ENCODE measurements around the gene LPCAT3.
A peak's percentile ranks its signal among the peaks of the same experiment; 100 is the strongest.

Gene LPCAT3

GRCh38 chr12:6935371-6936193, 82.7 kb downstream of the LPCAT3 start:
- no peak for DNase-seq

DNA sequence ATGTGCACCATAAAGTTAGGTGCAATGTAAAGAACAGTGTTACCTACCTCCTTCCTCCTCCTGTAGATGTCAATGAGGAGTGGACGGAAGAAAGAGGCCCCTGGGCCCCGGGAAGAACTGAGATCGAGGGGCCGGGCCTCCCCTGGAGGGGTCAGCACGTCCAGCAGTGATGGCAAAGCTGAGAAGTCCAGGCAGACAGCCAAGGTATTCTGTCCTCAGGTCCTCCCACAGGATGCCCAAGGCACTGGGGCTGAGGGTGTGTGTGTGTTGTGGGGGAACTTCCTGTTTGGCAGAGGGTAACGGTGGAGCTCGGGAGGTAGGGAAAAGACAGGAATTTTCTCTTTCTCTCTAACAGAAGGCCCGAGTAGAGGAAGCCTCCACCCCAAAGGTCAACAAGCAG, 84.2 kb downstream of the LPCAT3 start:
- no peak for DNase-seq

- no peak for DNase-seq
Measured at GRCh38 chr12:6932766-6933165, 85.5 kb downstream of the LPCAT3 start.

DNA sequence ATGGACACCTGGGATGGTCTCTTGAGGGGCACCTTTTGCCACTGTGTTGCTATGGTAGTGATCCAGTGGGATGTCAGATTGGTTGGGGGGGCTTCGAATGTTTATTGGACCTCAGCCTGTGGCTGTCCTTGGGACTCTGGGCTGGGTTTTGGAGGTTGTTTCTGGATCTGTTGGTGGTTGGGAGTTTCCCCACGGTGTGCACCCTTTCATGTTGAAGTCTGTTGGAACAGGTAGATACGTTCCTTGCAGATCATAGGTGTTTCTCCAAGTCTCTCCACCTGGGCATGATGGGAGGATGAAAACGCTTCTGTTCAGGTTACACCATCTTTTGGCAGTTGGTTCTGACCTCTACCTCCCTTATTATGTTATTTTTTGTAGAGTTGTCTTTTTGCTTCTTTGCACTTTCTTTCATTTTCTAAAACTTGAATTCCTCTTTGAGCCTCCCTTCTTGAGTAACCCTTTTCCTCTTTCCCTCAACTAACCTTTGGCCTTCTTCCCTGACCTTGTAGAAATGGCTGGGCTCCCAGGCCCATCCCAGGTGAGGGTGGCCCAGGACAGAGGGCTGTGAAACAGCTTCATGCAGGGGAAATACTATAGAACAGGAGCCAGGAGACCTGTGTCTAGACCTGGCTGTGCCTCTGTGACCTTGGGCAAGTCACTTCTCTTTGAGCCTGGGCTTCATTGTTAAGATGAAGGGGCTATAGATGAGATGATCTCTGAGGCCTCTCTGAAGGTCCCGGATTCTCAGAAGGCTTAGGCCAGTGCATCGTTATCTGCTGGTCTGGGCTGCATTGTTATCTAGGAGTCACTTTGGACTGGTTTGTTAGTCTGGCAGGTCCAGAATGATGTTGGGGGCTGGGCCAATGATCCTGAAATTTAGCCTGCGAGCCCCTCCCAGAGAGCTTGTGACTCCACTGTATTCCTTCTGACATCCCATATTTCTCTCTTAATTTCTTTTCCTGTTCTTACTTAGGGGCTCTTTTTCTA, 88.5 kb downstream of the LPCAT3 start:
- no peak for DNase-seq

DNA sequence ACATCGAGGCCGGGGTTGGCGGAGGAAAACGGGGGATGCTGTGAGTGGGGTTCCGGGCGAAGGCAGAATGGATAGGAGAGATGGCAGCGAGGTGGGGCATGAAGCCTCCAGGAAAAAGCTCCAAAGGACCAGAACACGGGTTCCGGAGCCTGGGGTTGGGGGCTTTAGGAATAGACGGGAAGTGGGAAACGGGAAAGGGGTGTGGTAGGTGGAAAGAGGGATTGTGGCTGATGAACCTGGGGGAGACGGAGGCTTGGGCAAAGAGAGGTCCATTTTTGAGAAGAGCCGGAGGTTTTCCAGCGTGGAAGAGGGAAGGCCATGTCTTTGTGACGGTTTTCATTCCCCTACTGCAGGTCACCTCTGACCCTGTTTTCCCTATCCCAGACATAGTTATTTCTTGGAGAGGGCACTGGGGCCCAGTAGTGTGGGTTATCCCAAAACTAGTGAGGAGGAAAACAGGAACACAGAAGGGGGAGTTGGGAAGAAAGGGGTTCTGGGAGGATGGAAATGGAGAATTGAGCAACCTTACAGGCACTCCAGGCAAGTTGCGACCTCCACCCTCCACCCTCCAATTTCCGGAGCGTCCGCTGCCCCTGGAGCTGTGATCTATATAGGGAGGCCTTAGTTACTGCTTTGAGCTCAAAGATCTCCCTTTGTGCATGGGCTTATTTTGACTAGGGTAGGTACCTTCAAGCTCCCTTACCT, 89.4 kb downstream of the LPCAT3 start:
- DNase-seq: no peak

DNA sequence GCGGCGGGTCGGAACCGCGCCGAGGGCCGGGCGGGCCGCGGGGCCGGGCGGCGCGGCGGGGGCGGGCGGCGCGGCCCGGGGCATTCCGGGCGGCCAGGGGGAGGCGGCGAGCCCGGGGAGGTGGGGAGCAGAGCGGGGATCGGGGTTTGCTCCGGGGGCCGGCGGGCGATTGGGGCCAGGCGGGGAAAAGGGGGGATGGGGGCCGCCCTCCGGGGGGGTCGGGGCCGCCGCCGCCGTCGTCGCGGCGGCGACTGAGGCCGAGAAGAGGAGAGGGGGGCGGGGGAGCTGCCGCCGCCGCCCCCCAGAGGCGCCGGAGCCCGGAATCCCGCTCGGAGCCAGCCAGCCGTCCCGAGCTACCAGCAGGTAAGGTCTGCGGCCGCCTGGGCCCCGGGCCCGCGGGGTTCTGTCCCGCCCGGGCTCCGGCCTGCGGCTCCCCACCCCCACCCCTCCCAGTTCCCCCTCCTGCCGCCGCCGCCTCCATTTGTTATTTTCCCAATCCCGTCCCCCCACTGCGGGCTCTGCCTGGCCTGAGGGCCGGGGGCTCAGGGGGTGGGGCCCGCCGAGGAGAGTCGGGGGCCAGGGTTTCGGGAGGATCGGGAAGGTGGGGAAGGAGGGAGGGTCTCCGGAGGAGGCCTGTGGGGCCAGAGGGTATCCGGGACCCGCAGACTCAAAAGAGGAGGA, 90.1 kb downstream of the LPCAT3 start:
- no peak for DNase-seq

DNA sequence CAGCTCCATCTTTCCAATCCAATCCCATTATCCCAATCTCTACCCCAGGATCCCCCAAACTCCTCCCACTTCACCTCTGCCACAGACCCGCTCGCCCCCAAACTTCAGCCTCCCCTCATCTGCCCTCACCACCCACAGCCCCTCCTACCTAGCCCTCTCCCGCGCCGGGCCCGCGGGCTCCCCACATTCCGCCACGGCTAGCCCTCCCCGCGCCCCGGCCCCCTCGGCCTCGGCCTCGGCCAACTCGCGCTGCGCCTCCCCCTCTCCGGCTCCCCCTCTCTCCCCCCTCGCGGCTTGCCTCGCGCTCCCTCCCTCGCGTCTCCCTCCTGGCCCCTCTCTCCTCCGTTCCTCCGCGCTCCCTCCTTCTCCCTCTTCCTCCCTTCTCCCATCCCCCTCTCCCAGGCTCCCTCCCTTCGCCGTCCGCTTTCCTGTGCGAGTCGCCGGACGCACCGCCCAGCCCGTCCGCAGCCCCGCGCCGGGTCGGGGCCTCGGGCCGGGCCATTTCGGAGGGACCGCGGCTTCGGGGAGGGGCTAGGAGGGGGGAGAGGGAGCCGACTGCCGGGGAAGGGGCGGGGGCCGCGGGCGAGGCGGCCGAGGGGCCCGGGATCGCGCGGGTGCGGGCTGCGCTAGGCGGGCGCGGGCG, 90.8 kb downstream of the LPCAT3 start, which contains the start of gene ATN1:
TSS of gene ATN1 (plus strand) at position 581 of the 643 bp plus-strand sequence. CDS start 6,043 bp downstream, outside the sequence.
- DNase-seq: peak; percentile 36
